ENCODE data around the gene TNIK.

Gene TNIK

GRCh38 chr3:171401432-171401831, 58.8 kb downstream of the TNIK start:
- DNase-seq (ENCODE audit: low read depth), result no peak

GRCh38 chr3:171399842-171400241, 60.4 kb downstream of the TNIK start:
- TF ChIP-seq MAX (IDR thresholded peaks at IDR 0.05; ENCODE audit: low read depth, low read length) (no peak), MYC (IDR thresholded peaks at IDR 0.05; ENCODE audit: low read depth, low read length) (no peak)
- no peak overlapping the region for H3K4me3 ChIP-seq (ENCODE audit: low read depth, low read length)
- no peak for DNase-seq (ENCODE audit: low read depth)

More at GRCh38 chr3:171401432-171401831, 58.8 kb downstream of the TNIK start:
- TF ChIP-seq MYC (IDR thresholded peaks at IDR 0.05; ENCODE audit: low read depth, low read length) (no peak), MAX (IDR thresholded peaks at IDR 0.05; ENCODE audit: low read depth, low read length) (no peak), POLR2A (IDR thresholded peaks at IDR 0.05; ENCODE audit: extremely low read depth, insufficient read length) (no peak)
- no peak overlapping the region for H3K4me3 ChIP-seq (ENCODE audit: low read depth, low read length)

- TF ChIP-seq CTCF (IDR thresholded peaks at IDR 0.05; ENCODE audit: low read depth, low read length), result no peak
- TF ChIP-seq MAX (IDR thresholded peaks at IDR 0.05; ENCODE audit: low read depth, low read length), result no peak
- no peak for TF ChIP-seq POLR2A (IDR thresholded peaks at IDR 0.05; ENCODE audit: extremely low read depth, insufficient read length)
- TF ChIP-seq MYC (IDR thresholded peaks at IDR 0.05; ENCODE audit: low read depth, low read length), result no peak
- no peak for DNase-seq (ENCODE audit: low read depth)
Observed at GRCh38 chr3:171398343-171398742, 61.9 kb downstream of the TNIK start.

GRCh38 chr3:171397089-171397488, 63.1 kb downstream of the TNIK start:
- TF ChIP-seq MYC (IDR thresholded peaks at IDR 0.05; ENCODE audit: low read depth, low read length) (no peak), MAX (IDR thresholded peaks at IDR 0.05; ENCODE audit: low read depth, low read length) (no peak), POLR2A (IDR thresholded peaks at IDR 0.05; ENCODE audit: extremely low read depth, insufficient read length) (no peak), CTCF (IDR thresholded peaks at IDR 0.05; ENCODE audit: low read depth, low read length) (no peak)
- no peak overlapping the region for H3K4me3 ChIP-seq (ENCODE audit: low read depth, low read length)
- no peak for DNase-seq (ENCODE audit: low read depth)

More at GRCh38 chr3:171398343-171398742, 61.9 kb downstream of the TNIK start:
- no peak overlapping the region for H3K4me3 ChIP-seq (ENCODE audit: low read depth, low read length)

- no peak for DNase-seq (ENCODE audit: low read depth)
- no peak for TF ChIP-seq CTCF (IDR thresholded peaks at IDR 0.05; ENCODE audit: low read depth, low read length)
- TF ChIP-seq MAX (IDR thresholded peaks at IDR 0.05; ENCODE audit: low read depth, low read length), result no peak
- no peak for TF ChIP-seq MYC (IDR thresholded peaks at IDR 0.05; ENCODE audit: low read depth, low read length)
- no peak for TF ChIP-seq POLR2A (IDR thresholded peaks at IDR 0.05; ENCODE audit: extremely low read depth, insufficient read length)
- no peak overlapping the region for H3K4me3 ChIP-seq (ENCODE audit: low read depth, low read length)
Observed at GRCh38 chr3:171396048-171396447, 64.2 kb downstream of the TNIK start.

GRCh38 chr3:171393032-171393744, 67.0 kb downstream of the TNIK start:
- TF ChIP-seq POLR2A (IDR thresholded peaks at IDR 0.05; ENCODE audit: extremely low read depth, insufficient read length) (no peak), MYC (IDR thresholded peaks at IDR 0.05; ENCODE audit: low read depth, low read length) (no peak), MAX (IDR thresholded peaks at IDR 0.05; ENCODE audit: low read depth, low read length) (no peak)
- no peak for DNase-seq (ENCODE audit: low read depth)
- no peak overlapping the region for H3K4me3 ChIP-seq (ENCODE audit: low read depth, low read length)

- no peak for TF ChIP-seq CTCF (IDR thresholded peaks at IDR 0.05; ENCODE audit: low read depth, low read length)
- no peak for TF ChIP-seq MAX (IDR thresholded peaks at IDR 0.05; ENCODE audit: low read depth, low read length)
- TF ChIP-seq POLR2A (IDR thresholded peaks at IDR 0.05; ENCODE audit: extremely low read depth, insufficient read length), result no peak
- H3K4me3 ChIP-seq (ENCODE audit: low read depth, low read length), result no peak overlapping the region
- no peak for DNase-seq (ENCODE audit: low read depth)
Observed at GRCh38 chr3:171391432-171391831, 68.8 kb downstream of the TNIK start.

Measured in NB4 (cell line).